Measurements from ENCODE around the gene CACNG3. TPM values are rescaled to one million over a fixed set of nuclear protein-coding genes. Genes with fewer than 3 reads are reported as not detected.

Gene CACNG3
- polyA plus RNA-seq, 1 donor from 2014 or later, result not detected

DNA sequence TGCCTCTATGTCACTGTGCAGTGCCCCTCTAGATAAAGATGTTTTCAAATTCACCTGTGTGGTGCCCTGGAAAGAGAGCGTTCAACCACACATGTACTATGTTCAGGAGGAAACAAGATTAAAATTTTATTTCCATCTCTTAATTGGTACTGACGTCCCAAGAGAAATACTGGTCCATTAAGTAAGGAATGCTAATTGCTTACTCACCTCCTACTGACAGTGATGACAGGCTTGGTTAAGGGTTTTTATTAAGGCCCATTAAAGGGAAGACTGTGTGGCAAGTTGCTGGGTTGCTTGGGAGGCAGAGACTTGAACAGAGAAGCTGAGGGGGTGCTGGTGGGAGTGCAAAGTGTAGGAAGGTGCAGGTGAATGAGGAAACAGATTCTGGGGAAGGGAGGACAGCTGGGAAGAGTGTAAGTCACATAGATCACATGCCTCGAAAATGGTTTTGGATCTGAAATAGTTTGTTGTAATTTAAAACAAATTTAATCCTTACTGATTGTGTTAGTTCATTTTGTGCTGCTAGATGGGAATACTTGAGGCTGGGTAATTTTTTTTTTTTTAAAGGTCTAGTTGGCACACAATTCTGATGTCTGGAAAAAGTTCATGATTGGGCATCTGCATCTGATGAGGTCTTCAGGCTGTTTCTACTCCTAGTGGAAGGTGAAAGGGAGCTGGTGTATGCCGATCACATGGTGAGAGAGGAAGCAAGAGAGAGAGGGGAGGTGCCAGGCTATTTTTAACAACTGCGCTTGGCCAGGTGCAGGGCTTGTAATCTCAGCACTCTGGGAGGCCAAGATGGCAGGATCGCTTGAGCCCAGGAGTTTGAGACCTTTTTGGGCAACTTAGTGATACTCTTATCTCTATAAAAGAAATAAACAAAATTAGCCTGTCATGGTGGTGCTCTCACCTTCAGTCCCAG lies 140.5 kb downstream of the CACNG3 start:
- Histone ChIP-seq H3K79me2 (replicated peaks; ENCODE audit: insufficient read depth, low read length) (no peaks in the 10 kb centered on the region), H2AFZ (ENCODE audit: low read depth, low read length) (no peak overlapping the region), H3K9me2 (ENCODE audit: insufficient read depth, low read length) (no peaks in the 10 kb centered on the region), H3K4me2 (ENCODE audit: low read length) (no peak overlapping the region), H3K9me3 (ENCODE audit: low read length) (no peaks in the 10 kb centered on the region), H3K4me3 (ENCODE audit: low read length) (no peak overlapping the region), H3K27me3 (ENCODE audit: insufficient read depth, low read depth, low read length) (no peaks in the 10 kb centered on the region), H3K36me3 (ENCODE audit: insufficient read depth, low read length) (no peaks in the 10 kb centered on the region), H4K20me1 (ENCODE audit: insufficient read depth) (no peaks in the 10 kb centered on the region), H3F3A (ENCODE audit: insufficient read depth, low read length, poor library complexity, severe bottlenecking) (no peaks in the 10 kb centered on the region), H3K9ac (ENCODE audit: low read length) (no peak overlapping the region), H3K27ac (ENCODE audit: low read length) (no peak overlapping the region)
- TF ChIP-seq SMC3 (conservative IDR thresholded peaks at IDR 0.05; ENCODE audit: poor library complexity), result no peak
- no peak for TF ChIP-seq POLR2AphosphoS5 (IDR thresholded peaks at IDR 0.05)
- TF ChIP-seq EP300 (conservative IDR thresholded peaks at IDR 0.05; ENCODE audit: poor library complexity, severe bottlenecking), result no peak
- no peak for TF ChIP-seq RAD21 (conservative IDR thresholded peaks at IDR 0.05)
- TF ChIP-seq TAF1 (IDR thresholded peaks at IDR 0.05; ENCODE audit: low read depth), result no peak
- no peak for TF ChIP-seq MXI1 (conservative IDR thresholded peaks at IDR 0.05; ENCODE audit: poor library complexity, severe bottlenecking)
- TF ChIP-seq, protein P1, sequence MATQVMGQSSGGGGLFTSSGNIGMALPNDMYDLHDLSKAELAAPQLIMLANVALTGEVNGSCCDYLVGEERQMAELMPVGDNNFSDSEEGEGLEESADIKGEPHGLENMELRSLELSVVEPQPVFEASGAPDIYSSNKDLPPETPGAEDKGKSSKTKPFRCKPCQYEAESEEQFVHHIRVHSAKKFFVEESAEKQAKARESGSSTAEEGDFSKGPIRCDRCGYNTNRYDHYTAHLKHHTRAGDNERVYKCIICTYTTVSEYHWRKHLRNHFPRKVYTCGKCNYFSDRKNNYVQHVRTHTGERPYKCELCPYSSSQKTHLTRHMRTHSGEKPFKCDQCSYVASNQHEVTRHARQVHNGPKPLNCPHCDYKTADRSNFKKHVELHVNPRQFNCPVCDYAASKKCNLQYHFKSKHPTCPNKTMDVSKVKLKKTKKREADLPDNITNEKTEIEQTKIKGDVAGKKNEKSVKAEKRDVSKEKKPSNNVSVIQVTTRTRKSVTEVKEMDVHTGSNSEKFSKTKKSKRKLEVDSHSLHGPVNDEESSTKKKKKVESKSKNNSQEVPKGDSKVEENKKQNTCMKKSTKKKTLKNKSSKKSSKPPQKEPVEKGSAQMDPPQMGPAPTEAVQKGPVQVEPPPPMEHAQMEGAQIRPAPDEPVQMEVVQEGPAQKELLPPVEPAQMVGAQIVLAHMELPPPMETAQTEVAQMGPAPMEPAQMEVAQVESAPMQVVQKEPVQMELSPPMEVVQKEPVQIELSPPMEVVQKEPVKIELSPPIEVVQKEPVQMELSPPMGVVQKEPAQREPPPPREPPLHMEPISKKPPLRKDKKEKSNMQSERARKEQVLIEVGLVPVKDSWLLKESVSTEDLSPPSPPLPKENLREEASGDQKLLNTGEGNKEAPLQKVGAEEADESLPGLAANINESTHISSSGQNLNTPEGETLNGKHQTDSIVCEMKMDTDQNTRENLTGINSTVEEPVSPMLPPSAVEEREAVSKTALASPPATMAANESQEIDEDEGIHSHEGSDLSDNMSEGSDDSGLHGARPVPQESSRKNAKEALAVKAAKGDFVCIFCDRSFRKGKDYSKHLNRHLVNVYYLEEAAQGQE (IDR thresholded peaks at IDR 0.05; ENCODE audit: borderline replicate concordance), result no peak
- TF ChIP-seq, protein P2, sequence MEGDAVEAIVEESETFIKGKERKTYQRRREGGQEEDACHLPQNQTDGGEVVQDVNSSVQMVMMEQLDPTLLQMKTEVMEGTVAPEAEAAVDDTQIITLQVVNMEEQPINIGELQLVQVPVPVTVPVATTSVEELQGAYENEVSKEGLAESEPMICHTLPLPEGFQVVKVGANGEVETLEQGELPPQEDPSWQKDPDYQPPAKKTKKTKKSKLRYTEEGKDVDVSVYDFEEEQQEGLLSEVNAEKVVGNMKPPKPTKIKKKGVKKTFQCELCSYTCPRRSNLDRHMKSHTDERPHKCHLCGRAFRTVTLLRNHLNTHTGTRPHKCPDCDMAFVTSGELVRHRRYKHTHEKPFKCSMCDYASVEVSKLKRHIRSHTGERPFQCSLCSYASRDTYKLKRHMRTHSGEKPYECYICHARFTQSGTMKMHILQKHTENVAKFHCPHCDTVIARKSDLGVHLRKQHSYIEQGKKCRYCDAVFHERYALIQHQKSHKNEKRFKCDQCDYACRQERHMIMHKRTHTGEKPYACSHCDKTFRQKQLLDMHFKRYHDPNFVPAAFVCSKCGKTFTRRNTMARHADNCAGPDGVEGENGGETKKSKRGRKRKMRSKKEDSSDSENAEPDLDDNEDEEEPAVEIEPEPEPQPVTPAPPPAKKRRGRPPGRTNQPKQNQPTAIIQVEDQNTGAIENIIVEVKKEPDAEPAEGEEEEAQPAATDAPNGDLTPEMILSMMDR (IDR thresholded peaks at IDR 0.05; ENCODE audit: poor library complexity, severe bottlenecking), result no peak
- TF ChIP-seq EZH2 (IDR thresholded peaks at IDR 0.05; ENCODE audit: borderline replicate concordance, insufficient read depth, low read length, poor library complexity, severe bottlenecking), result no peak

DNA sequence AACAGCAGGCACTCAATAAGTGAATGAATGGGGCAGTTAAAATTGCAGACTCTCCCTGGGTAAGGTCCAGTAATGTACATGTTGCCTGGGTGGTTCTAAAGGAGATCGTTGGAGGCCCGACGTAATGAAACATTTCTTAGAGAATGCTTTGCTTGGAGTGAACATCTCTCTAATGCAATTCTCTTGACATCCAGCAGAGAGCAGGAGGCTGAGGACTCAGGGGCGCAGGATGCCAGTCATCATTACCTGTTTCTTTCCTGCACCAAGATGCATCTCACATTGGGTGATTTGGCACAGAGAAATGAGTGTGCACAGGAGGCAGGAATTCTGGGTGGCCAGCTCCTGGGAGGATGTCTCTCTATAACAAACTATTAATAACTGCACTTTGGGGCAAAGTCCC lies 152.9 kb downstream of the CACNG3 start:
- Histone ChIP-seq H3K4me2 (ENCODE audit: low read length) (no peak overlapping the region), H3K9me2 (ENCODE audit: insufficient read depth, low read length) (no peaks in the 10 kb centered on the region), H3K9ac (ENCODE audit: low read length) (no peak overlapping the region), H3K9me3 (ENCODE audit: low read length) (no peaks in the 10 kb centered on the region), H3K27ac (ENCODE audit: low read length) (no peak overlapping the region), H3K79me2 (replicated peaks; ENCODE audit: insufficient read depth, low read length) (no peaks in the 10 kb centered on the region), H3K4me3 (ENCODE audit: low read length) (no peak overlapping the region), H3K36me3 (ENCODE audit: insufficient read depth, low read length) (no peaks in the 10 kb centered on the region), H3K27me3 (ENCODE audit: insufficient read depth, low read depth, low read length) (no peaks in the 10 kb centered on the region), H3F3A (ENCODE audit: insufficient read depth, low read length, poor library complexity, severe bottlenecking) (no peaks in the 10 kb centered on the region), H2AFZ (ENCODE audit: low read depth, low read length) (no peak overlapping the region), H4K20me1 (ENCODE audit: insufficient read depth) (no peaks in the 10 kb centered on the region)
- TF ChIP-seq RAD21 (conservative IDR thresholded peaks at IDR 0.05) (no peak), EP300 (conservative IDR thresholded peaks at IDR 0.05; ENCODE audit: poor library complexity, severe bottlenecking) (no peak), POLR2AphosphoS5 (IDR thresholded peaks at IDR 0.05) (no peak), MXI1 (conservative IDR thresholded peaks at IDR 0.05; ENCODE audit: poor library complexity, severe bottlenecking) (no peak), TAF1 (IDR thresholded peaks at IDR 0.05; ENCODE audit: low read depth) (no peak), SMC3 (conservative IDR thresholded peaks at IDR 0.05; ENCODE audit: poor library complexity) (no peak), EZH2 (IDR thresholded peaks at IDR 0.05; ENCODE audit: borderline replicate concordance, insufficient read depth, low read length, poor library complexity, severe bottlenecking) (no peak)
- TF ChIP-seq, protein P2 (IDR thresholded peaks at IDR 0.05; ENCODE audit: poor library complexity, severe bottlenecking), result no peak
- TF ChIP-seq, protein P1 (IDR thresholded peaks at IDR 0.05; ENCODE audit: borderline replicate concordance), result no peak

Measured in neural cell (in vitro differentiated cells).